Testis (tissue), 2 donors: ENCODE results near the gene BACH2.

Experiments used
- POLR2A ChIP-seq: fragments of 450-650 bp; IDR thresholded peaks from one replicate; pipeline ENCODE4 v1.6.1; 2017; ENCODE audit warnings: antibody characterized with exemption, mild to moderate bottlenecking, moderate library complexity
- TF ChIP-seq, protein P1 (sequence below), 3 experiments: fragments of 450-650 bp in 2 of 3; fragments of 200-600 bp in 1 of 3; sonication (generic) in 1 of 3; IDR thresholded peaks; one replicate each; pipeline ENCODE4 v1.5.1; 2016 to 2019; ENCODE audit warnings: antibody characterized with exemption in 3 of 3, mild to moderate bottlenecking in 2 of 3, moderate library complexity in 1 of 3

DNA sequence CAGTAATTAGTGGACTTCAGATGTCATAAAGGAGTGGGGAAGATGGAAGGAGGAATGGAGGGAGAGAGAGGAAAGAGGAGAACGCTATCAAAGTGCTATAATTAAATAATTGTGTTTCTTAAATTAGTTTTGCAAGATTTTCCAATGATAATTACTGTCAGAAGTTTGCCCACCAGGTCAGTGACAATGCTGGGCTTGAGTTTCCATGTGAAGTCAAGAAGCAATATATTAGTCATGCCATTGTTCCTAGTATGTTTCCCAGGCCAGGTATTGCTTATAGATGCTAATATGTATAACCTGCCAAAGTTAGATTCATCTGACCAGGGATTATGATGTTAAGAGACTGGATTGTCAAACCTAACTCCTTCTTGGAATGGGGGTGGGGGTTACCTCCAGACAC is 270.4 kb downstream of the BACH2 start:
- TF ChIP-seq, protein P1, sequence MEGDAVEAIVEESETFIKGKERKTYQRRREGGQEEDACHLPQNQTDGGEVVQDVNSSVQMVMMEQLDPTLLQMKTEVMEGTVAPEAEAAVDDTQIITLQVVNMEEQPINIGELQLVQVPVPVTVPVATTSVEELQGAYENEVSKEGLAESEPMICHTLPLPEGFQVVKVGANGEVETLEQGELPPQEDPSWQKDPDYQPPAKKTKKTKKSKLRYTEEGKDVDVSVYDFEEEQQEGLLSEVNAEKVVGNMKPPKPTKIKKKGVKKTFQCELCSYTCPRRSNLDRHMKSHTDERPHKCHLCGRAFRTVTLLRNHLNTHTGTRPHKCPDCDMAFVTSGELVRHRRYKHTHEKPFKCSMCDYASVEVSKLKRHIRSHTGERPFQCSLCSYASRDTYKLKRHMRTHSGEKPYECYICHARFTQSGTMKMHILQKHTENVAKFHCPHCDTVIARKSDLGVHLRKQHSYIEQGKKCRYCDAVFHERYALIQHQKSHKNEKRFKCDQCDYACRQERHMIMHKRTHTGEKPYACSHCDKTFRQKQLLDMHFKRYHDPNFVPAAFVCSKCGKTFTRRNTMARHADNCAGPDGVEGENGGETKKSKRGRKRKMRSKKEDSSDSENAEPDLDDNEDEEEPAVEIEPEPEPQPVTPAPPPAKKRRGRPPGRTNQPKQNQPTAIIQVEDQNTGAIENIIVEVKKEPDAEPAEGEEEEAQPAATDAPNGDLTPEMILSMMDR (IDR thresholded peaks at IDR 0.05) = no peak
- no peak for TF ChIP-seq POLR2A
